Activated T-cell treated with anti-CD3 and anti-CD28 coated beads, Interleukin-2, amount 50 U/mL, for 24 hours (primary cell): Measurements from ENCODE around the gene DGKH.

Experiments
- DNase-seq: peaks from one replicate; pipeline ENCODE4 v3.0.0-alpha.2; 2020
- H3K27ac Mint-ChIP-seq: 2 replicates; pipeline ENCODE4 v1.8.0; 2020; ENCODE audit warnings: mild to moderate bottlenecking, mixed read lengths
- H3K27me3 Mint-ChIP-seq: 2 replicates; pipeline ENCODE4 v1.8.0; 2020; ENCODE audit warnings: mixed read lengths
- H3K36me3 Mint-ChIP-seq: 2 replicates; pipeline ENCODE4 v1.8.0; 2020; ENCODE audit warnings: low read depth, mixed read lengths
- H3K4me1 Mint-ChIP-seq: 2 replicates; pipeline ENCODE4 v1.8.0; 2020; ENCODE audit warnings: low read depth, mixed read lengths
- H3K4me3 Mint-ChIP-seq: 2 replicates; pipeline ENCODE4 v1.8.0; 2020; ENCODE audit warnings: mild to moderate bottlenecking, moderate library complexity, mixed read lengths
- H3K9me3 Mint-ChIP-seq: 2 replicates; pipeline ENCODE4 v1.8.0; 2020; ENCODE audit warnings: mixed read lengths

DGKH gene

GRCh38 chr13:42048342-42048683, at the start of gene DGKH:
Gene DGKH (plus strand): TSS chr13:42048648. CDS start chr13:42048774, 126 bp downstream.
- peak within 1 kb of the TSS; percentile 88 for H3K27ac Mint-ChIP-seq
- peaks cover 14% of the 10 kb centered on the region for H3K36me3 Mint-ChIP-seq
- peaks cover 4% of the 10 kb centered on the region for H3K27me3 Mint-ChIP-seq
- DNase-seq, result no peak
- H3K4me1 Mint-ChIP-seq, result peaks cover 38% of the 10 kb centered on the region
- H3K4me3 Mint-ChIP-seq, result peak within 1 kb of the TSS; percentile 86
- no peaks in the 10 kb centered on the region for H3K9me3 Mint-ChIP-seq

- peaks cover 5% of the 10 kb centered on the region for H3K4me1 Mint-ChIP-seq
- H3K9me3 Mint-ChIP-seq, result no peaks in the 10 kb centered on the region
- no peak overlapping the region for H3K27ac Mint-ChIP-seq
- no peak for DNase-seq
- H3K27me3 Mint-ChIP-seq, result no peaks in the 10 kb centered on the region
- H3K4me3 Mint-ChIP-seq, result no peak overlapping the region
- H3K36me3 Mint-ChIP-seq, result no peaks in the 10 kb centered on the region
Observed at GRCh38 chr13:42000846-42001245, 47.6 kb upstream of the DGKH start.

- no peaks in the 10 kb centered on the region for H3K27me3 Mint-ChIP-seq
Observed at GRCh38 chr13:42001580-42001979, 46.9 kb upstream of the DGKH start.

GRCh38 chr13:42002066-42002465, 46.4 kb upstream of the DGKH start:
- H3K4me1 Mint-ChIP-seq, result no peaks in the 10 kb centered on the region
- no peak for DNase-seq
- no peaks in the 10 kb centered on the region for H3K27me3 Mint-ChIP-seq
- H3K36me3 Mint-ChIP-seq, result no peaks in the 10 kb centered on the region
- no peaks in the 10 kb centered on the region for H3K9me3 Mint-ChIP-seq
- H3K27ac Mint-ChIP-seq, result no peak overlapping the region
- no peak overlapping the region for H3K4me3 Mint-ChIP-seq

More at GRCh38 chr13:42001580-42001979, 46.9 kb upstream of the DGKH start:
- H3K9me3 Mint-ChIP-seq, result no peaks in the 10 kb centered on the region
- no peak overlapping the region for H3K4me3 Mint-ChIP-seq
- H3K27ac Mint-ChIP-seq, result no peak overlapping the region
- H3K36me3 Mint-ChIP-seq, result no peaks in the 10 kb centered on the region
- DNase-seq, result no peak
- no peaks in the 10 kb centered on the region for H3K4me1 Mint-ChIP-seq

GRCh38 chr13:42007844-42008243, 40.6 kb upstream of the DGKH start:
- Mint-ChIP-seq H3K4me1 (peaks cover 2% of the 10 kb centered on the region), H3K4me3 (no peak overlapping the region), H3K27me3 (no peaks in the 10 kb centered on the region), H3K27ac (no peak overlapping the region), H3K36me3 (no peaks in the 10 kb centered on the region), H3K9me3 (no peaks in the 10 kb centered on the region)
- no peak for DNase-seq

- H3K27me3 Mint-ChIP-seq, result no peaks in the 10 kb centered on the region
- H3K36me3 Mint-ChIP-seq, result no peaks in the 10 kb centered on the region
- H3K4me3 Mint-ChIP-seq, result no peak overlapping the region
- DNase-seq, result no peak
- H3K4me1 Mint-ChIP-seq, result peaks cover 2% of the 10 kb centered on the region
- H3K27ac Mint-ChIP-seq, result no peak overlapping the region
- H3K9me3 Mint-ChIP-seq, result no peaks in the 10 kb centered on the region
Observed at GRCh38 chr13:42009057-42009456, 39.4 kb upstream of the DGKH start.

GRCh38 chr13:42011601-42012350, 36.7 kb upstream of the DGKH start:
- Mint-ChIP-seq H3K4me3 (no peak overlapping the region), H3K4me1 (peaks cover 2% of the 10 kb centered on the region), H3K36me3 (no peaks in the 10 kb centered on the region), H3K27ac (no peak overlapping the region), H3K9me3 (no peaks in the 10 kb centered on the region), H3K27me3 (peaks cover 8% of the 10 kb centered on the region)
- no peak for DNase-seq

GRCh38 chr13:42014119-42014518, 34.3 kb upstream of the DGKH start:
- Mint-ChIP-seq H3K36me3 (no peaks in the 10 kb centered on the region), H3K9me3 (no peaks in the 10 kb centered on the region), H3K4me3 (no peak overlapping the region), H3K27ac (no peak overlapping the region), H3K4me1 (no peaks in the 10 kb centered on the region), H3K27me3 (peaks cover 17% of the 10 kb centered on the region)
- DNase-seq, result no peak

- Mint-ChIP-seq H3K27ac (no peak overlapping the region), H3K4me3 (no peak overlapping the region), H3K36me3 (no peaks in the 10 kb centered on the region), H3K4me1 (no peaks in the 10 kb centered on the region), H3K9me3 (no peaks in the 10 kb centered on the region), H3K27me3 (peaks cover 17% of the 10 kb centered on the region)
- DNase-seq, result no peak
Observed at GRCh38 chr13:42017264-42017663, 31.2 kb upstream of the DGKH start.

- Mint-ChIP-seq H3K27ac (no peak overlapping the region), H3K36me3 (no peaks in the 10 kb centered on the region), H3K27me3 (peaks cover 8% of the 10 kb centered on the region), H3K4me1 (no peaks in the 10 kb centered on the region), H3K4me3 (no peak overlapping the region), H3K9me3 (no peaks in the 10 kb centered on the region)
- no peak for DNase-seq
Observed at GRCh38 chr13:42021851-42022250, 26.6 kb upstream of the DGKH start.

- DNase-seq, result no peak
- Mint-ChIP-seq H3K4me1 (no peaks in the 10 kb centered on the region), H3K4me3 (no peak overlapping the region), H3K27ac (no peak overlapping the region), H3K27me3 (peaks cover 6% of the 10 kb centered on the region), H3K9me3 (no peaks in the 10 kb centered on the region), H3K36me3 (no peaks in the 10 kb centered on the region)
Observed at GRCh38 chr13:42022336-42022735, 26.1 kb upstream of the DGKH start.

- H3K36me3 Mint-ChIP-seq, result no peaks in the 10 kb centered on the region
- H3K27me3 Mint-ChIP-seq, result no peaks in the 10 kb centered on the region
- no peak for DNase-seq
- no peaks in the 10 kb centered on the region for H3K9me3 Mint-ChIP-seq
- H3K4me1 Mint-ChIP-seq, result no peaks in the 10 kb centered on the region
- no peak overlapping the region for H3K27ac Mint-ChIP-seq
- H3K4me3 Mint-ChIP-seq, result no peak overlapping the region
Observed at GRCh38 chr13:42022796-42023493, 25.5 kb upstream of the DGKH start.

GRCh38 chr13:42027286-42027685, 21.2 kb upstream of the DGKH start:
- no peak for DNase-seq
- H3K27ac Mint-ChIP-seq, result no peak overlapping the region
- H3K4me3 Mint-ChIP-seq, result no peak overlapping the region
- H3K9me3 Mint-ChIP-seq, result no peaks in the 10 kb centered on the region
- peaks cover 4% of the 10 kb centered on the region for H3K27me3 Mint-ChIP-seq
- H3K36me3 Mint-ChIP-seq, result no peaks in the 10 kb centered on the region
- H3K4me1 Mint-ChIP-seq, result no peaks in the 10 kb centered on the region

GRCh38 chr13:42028113-42028799, 20.2 kb upstream of the DGKH start:
- Mint-ChIP-seq H3K4me1 (no peaks in the 10 kb centered on the region), H3K36me3 (no peaks in the 10 kb centered on the region), H3K9me3 (no peaks in the 10 kb centered on the region), H3K4me3 (no peak overlapping the region), H3K27ac (no peak overlapping the region), H3K27me3 (peaks cover 4% of the 10 kb centered on the region)
- no peak for DNase-seq
